Left forelimb (tissue), 1 donor: Measurements from ENCODE around the gene UNC79.

Experiments
- DNase-seq: peaks from one replicate; pipeline ENCODE4 v3.0.0-alpha.2; 2018; ENCODE audit warnings: low spot score

UNC79 gene

DNA sequence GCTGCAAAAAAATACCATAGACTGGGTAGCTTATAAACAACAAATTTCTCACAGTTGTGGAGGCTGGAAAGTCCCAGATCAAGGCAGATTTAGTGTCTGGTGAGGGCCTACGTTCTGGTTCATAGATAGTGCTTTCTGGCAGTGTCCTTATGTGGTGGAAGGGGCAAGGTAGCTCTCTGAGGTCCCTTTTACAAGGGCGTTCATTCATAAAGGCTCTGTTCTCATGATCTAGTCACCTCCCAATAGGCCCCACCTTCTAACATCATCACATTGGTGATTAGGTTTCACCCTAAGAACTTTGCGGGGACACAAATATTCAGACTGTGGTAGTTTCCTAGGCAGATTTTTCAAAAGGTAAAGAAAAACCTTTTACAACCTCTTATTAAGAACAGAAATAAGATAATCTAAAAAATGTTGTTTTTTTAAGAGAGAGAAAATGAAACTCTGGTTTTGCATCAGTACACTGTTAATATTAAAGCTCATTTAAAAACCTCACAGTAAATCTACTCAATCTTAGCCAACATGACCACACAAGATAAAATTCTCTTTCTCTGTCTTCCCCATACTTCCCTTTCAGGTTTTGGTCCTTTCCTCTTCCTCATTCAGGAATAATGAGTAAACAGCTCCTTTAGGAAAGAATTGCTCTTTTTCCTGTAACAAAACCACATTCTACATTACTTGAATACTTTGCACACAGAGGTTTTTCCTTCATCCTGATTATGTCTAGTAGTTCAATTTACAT lies 117.5 kb downstream of the UNC79 start:
- DNase-seq: no peak

DNA sequence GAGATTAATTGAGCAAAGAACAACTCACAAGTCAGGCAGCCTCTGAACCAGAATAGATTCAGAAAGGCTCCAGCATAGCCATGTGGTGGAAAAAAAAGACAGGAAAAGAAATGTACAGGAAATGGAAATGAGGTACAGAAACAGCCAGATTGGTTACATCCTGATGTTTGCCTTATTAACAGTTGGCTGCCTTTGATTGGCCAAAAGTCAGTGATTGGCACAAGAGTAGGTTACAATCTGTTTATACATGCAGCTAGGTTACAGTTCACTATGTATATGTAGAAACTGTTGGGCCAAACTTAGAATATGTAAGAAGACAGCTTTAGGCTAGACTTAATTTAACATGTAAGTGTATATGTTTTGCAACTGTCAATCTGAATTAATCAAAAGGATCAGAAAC lies 118.9 kb downstream of the UNC79 start:
- DNase-seq: no peak

DNA sequence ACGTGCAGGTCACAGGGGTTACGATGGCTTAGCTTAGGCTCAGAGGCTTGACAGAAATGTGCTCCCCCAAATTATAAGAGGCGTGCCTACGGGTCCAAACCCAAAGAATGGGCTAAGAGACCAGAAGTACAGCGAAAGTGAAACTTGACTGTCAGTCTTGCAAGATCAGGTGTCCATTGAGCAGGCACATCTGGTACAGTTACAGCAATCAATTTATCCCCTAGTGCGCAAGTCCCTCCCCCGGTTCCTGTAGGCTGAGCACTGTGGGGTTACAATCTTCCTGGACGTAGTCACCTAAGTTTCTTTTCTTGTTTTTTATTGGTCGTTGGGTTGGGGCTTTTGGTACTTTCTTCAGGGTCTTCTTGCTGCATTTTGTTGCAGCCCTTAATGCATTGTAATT lies 134.2 kb downstream of the UNC79 start:
- no peak for DNase-seq

DNA sequence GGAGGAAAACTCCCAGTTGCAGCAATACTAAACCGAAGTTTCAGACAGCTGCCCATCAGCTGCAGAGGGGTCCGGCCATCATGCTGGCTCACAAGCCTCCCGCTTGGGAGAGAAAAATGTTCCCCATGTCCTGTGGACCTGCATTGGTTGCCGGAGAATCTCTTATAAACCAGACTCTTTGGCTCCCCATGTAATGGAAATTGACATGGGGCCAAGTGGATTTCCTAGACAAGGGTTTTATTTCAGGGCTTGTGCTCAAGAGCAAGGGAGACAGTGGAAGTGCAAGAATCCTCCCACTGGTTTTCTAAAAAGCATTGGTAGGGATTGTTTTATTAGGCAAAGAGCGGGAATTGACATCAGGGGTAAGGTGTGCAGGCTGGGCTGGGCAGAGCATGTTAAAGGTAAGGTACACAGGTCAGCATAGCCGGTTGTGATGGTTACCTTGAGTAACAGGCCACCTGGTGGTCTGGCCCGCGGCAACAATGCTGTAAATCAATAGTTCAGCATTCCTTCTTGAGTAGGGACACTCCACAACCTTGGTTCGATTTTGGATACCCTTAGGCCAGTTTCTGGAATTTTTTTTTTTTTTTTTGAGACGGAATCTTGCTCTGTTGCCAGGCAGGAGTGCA lies 135.4 kb downstream of the UNC79 start:
- no peak for DNase-seq

DNA sequence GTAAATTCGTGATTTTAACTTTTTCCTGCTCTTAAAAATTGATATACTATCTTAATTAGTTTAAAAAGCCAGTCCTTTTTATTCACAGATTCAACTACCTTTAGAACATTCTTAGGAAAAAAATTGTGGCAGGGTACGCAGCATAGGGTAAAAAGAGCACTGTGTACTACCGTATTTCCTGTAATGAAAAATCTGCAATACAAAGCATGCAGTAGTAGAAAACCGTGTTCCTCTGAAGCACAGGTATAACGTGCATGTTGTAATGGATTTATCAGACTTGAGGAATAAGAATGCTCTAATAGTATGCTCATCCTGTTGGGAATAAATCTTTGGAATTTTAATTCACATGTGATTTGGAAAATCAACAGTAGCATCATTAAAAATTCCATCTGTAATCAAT lies 140.5 kb downstream of the UNC79 start:
- no peak for DNase-seq

DNA sequence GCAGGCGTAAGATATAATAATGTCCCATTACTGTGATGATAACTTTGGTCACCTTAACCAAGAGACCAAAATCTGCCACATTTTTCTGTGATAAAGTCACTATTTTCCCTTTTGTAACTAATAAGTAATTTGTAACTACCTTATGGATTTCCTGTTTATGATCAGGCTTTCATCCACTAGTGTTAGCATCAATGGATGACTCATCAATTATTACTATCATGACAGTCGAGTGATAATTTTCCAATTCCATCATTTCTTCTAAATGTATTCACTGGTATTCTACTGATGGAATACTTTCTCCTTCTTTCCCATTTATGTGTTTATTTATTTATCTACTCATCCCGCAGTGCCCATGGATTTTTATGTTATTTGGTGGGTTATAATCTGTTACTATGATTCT lies 148.4 kb downstream of the UNC79 start:
- DNase-seq: no peak

DNA sequence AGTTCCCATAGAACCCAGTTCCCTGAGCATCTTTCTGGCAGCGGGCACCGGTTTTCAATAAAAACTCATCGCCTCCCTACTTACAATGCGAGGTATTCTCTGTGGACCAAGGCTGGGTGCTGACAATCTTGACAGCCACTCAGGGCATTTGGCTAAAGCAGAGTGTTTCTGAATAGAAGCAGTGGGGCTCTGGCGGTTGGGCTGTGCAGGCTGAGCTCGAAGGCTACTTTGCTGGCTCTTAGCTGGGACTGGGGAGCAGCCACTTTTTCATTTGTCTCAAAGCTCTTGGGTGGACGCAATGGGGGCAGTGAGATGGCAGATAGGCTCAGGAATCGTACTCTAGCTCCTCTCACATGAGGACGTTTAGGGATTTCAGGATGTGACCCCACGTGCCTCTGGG lies 151.8 kb downstream of the UNC79 start:
- DNase-seq: no peak

DNA sequence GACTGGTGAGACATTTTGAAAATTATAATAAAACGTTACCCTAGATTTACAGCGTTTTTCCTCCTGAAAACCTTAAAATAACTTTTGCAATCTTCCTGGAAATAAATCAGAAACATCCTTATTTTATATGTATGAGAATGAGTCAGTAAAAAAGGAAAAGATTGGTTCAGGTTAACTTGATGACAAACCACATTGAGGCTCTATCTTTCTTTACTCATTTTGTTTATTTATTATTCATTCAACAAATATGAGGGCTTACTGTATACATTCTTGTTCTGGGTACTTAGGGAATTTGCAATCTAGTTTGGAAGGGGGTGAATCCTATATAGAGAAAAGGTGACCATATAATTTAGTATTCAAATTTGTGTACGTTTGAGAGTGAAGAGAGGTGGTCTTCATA lies 156.6 kb downstream of the UNC79 start:
- no peak for DNase-seq

DNA sequence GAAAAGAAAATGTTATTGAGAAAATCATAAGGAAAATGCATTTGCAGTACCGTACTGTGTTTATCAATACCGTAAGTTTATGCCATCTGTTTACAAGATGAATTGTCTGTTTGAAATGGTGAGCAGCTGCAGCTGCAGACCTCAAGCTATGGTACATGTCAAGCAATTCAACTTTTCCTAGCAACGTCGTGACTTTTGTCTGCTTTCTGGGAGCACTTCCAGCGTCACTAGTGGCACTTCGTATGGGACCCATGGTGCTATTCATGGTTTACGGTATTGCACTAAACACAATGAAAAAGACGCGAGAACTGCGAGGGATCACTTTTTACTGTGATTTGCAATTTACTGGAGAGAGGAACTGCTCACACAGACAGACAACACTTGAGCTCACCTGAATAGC lies 160.8 kb downstream of the UNC79 start:
- DNase-seq: no peak

DNA sequence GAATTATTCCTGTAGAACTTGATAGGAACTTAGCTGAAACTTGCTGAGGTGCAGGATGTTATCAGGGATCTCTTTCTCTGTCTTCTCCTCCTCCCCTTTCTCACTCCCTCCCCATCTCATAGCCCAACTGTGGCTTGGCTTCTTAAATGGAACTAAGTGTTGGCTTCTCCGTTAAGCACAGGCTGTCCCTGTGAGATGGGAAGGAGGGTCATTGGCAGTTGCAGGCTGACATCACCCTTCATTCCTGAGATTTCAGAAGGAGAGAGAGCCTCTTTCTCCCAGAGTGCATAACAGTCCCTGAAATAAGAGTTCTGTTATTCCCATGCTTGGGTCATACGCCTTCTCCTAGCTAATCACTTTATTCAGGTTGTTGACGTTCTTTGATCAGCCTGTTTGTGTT lies 162.0 kb downstream of the UNC79 start:
- no peak for DNase-seq

DNA sequence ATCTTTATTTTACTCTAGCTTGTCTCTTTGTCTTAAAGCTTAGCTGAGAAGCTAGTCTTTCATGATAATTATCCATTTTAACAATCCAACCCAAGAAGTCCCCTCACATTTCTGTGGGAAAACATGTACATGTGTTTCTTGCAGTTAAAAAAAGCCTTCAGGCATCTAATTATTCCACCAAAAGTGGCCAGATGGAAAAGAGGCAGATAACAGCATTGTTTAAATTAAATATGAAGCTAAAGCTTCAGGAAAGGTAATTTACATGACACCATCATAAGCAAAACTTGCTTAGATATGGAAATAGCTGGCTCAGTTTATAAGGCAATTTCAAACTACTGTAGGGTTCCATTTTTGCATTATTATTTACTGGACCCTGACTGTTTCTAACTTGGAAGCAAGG lies 175.4 kb downstream of the UNC79 start:
- no peak for DNase-seq

DNA sequence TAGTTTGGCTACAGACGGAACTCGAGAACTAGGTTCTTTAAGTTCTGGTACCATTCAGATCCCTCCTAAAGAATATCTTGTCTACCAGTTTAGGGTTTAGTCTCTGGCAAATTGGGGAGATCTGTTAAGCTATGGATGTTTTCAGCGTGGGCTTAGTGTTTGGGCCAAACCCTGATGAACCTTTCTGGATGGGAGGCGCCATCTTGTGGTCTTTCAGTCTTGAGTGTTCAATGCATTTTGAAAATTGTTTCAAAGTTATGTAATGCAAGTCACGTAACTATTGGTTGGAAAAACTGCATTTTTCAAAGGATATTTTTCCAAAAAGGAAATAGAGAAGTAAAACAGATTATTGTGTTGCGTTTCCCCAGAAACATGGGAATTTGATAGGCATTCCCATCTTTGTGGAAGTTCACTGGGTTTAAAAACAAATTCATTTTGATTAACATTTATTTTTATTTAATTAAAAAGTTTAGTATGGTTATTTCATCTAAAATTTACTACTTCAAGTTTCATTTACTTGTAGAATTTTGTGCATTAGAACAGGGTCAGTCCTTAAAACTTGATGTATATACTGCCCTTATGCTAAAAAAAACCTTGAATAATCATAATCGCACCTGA lies 188.5 kb downstream of the UNC79 start:
- DNase-seq: no peak

DNA sequence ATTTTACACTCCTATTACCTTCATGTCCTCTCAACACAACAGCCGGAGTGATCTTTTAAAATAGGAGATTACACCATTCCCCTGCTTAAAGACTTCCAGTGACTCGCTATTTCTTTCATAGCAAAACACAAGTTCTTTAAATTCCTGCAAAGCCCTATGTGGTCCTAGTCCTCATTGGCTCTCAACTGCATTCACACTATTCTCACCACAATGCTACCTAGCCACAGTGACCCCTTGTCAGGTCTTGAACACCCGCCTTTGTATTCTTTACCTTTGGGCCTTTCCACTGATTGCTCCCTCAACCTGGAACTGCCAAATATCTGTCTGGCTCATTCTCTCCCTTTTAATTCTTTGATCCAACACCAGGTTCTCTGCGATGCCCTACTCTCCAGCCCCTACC lies 197.3 kb downstream of the UNC79 start:
- DNase-seq: no peak

DNA sequence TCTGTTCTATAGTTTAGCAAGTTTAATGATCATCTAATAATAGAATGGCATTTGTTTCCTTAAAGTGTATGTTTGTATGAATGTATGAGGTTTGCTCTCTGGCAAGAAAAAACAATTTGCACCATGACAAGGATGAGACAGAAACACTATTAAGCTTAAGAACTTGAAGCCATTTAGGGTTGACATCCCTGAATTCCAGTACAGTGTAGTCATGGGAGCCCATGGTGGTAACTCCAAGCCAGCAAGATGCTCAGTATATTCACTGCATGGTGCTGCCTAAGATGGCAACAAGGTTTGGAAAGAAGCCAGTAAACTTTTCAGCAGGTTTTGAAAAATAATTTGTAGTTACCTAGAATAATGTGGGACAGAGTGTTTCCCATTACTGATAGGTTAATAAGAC lies 198.9 kb downstream of the UNC79 start:
- no peak for DNase-seq

DNA sequence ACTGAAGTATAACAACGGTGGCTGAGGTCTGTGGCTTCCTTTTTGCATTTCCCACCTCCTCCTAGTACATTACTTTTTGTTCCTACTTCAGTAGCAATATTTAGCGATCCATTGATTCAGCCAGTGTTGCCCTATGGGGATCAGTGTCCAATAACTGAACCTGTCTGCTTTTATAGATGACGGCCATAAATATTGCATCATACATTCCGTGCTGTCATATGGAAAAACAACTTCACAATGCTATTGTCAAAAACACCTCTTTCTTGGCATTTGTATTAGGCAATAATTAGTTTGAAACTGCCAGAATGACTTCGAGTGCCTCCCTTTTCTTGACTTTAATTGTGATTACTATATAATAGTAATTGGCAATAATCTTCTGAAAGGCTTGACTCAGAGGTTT lies 208.1 kb downstream of the UNC79 start:
- DNase-seq: no peak

DNA sequence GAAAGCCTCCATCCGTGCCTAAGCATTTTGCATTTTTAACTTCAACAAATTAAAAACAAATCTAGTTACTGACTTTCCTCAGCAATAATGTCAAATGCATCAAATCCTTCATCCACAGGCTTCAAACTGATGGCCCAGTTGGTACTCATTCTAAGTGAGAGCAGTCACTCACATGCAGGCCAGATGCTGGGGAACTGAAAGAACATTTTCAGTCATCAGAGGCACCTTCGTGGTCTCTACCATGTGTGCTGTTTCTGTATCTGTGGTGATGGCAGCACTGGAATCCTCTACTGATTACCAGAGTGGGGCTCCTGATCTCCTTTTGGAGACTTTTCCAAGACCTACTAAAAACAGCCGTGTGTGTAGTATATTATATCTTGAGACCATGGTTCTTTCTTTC lies 212.4 kb downstream of the UNC79 start:
- no peak for DNase-seq

DNA sequence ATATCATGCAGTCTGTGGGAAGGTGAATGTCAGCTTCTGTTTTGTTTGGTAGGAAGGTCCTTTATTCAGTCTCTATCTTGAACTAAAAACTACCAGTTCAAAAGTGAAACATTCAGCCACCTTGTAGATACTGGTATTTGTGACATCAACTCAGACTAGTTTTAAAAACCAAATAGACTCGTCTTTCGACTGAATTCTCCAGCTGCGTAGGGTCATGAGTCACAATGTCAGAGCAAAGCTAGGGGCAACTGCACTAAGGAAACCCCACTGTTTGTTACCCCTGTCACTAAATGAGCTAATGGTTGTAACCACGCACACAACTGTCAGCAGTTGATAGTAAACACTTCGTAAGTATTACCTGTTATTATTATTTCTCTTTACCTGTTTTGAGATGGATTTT lies 212.9 kb downstream of the UNC79 start:
- DNase-seq: no peak

DNA sequence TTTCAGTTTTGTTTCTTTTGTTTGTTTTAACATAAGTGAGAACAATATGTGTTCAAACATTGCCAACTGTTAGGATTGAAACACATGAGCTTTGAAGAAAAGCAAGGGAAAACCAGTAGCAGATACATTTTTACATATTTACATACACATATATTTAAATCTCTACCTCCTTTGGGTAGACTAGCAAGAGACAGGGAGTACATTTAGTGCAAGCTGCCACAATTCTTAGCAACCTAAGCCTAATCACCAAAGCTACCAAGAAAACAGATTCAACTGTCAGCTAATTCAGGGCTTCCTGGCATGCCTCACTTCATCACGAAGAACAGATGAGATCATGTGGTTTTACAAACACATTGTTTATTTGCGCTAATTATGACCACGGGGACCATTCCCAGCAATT lies 214.5 kb downstream of the UNC79 start:
- no peak for DNase-seq

DNA sequence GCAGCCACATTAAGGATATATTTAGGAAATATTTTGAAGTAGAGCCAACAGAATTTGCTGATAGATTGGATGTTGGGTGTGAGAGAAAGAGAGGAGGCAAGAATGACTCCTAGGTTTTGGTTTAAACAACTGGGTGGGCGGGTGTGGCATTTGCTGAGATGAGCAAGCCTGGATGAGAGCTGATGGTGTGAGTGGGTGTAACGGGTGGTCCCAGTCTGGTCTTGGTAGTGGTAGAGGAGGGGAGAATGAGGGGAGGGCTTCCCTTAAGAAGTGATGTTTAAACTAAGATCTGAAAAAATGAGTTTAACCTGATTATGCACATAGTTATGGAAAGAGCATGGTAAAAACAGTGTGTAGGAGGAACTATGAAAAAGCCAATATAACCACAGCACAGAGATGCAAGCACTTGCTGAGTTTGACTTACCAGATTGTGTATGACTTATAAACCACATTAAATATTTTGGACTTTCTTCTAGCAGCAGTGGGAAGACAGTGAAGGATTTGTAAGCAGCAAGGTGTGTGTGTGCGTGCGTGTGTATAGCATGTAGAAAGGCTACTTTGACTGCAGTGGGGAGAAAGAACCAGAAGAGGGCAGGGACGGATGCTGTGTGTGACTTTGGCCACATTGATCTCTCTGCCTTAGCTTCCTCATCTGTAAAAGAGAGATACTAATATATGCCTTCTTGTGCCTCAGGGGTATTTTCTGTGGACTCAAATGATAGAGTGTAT lies 217.9 kb downstream of the UNC79 start:
- no peak for DNase-seq

DNA sequence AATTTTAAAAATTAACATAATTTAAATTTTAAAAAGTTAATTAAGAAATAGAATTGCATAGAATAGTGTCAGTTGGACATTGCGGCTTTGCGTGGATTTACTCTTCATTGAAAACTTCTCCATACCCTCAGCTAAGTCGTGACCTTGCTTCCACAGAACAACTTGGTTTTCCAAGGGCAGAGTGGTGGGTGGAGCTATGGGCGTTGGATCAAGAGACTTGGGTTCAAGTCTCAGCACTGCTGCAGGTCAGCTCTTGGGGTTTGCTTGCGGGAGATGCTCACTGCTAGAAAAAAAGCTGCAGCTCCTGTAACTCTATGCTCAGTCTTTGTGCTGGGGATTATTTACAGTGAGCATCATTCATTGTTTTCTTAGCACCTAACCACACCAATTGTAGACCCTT lies 223.9 kb downstream of the UNC79 start:
- no peak for DNase-seq

DNA sequence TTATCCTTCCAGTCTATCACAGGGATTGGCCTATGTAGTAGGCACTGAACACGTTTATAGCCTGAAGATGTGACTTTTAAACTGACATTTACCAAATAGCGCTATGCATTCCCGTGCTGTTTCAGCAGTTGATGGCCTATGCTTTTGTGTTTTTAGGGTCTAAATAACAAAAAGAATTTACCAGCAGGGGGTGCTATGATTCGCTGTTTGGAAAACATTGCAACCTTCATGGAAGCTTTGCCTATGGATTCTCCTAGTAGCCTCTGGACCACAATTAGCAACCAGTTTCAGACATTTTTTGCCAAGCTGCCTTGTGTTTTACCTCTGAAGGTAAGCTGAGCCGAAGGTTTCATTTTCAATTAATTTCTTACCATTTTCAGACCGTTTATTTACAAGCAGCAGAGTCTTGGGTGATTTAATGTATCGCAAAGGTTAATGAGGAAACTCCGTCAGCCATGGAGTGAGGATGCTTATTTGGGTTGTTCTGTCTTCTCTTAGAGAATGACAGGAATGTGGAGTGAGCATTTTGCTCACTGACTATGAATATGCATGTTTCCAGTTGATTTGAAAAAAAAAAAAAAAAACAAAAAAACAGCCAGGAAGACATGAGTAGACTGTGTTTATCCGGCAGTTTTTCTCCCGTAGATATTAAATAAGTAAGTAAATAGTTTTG lies 224.5 kb downstream of the UNC79 start:
- DNase-seq: no peak

DNA sequence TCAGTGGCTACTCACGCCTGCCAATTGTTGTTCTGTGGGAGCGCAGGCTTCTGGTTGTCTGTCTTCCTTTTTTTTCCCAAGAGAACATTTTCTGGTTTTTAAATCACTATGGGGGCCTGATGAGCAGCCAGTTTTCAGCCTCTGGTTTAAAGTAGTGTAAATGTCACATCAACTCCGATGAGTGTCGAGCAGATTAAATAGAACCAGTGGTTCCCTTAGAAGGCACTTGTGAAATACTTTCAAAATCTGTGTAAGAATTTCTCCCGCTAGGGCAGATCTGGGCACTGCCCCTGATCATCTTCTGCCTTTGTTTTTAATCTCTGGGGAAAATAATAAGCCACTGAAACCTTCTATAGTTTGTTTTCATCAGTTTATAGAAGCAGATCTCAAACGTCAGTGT lies 227.1 kb downstream of the UNC79 start:
- DNase-seq: no peak
